RPMI8226 (cell line): ENCODE results near the gene AKIP1.

Experiments
- DNase-seq: peaks from one replicate; pipeline ENCODE4 v3.0.0-alpha.2; 2015

AKIP1 gene

GRCh38 chr11:8961401-8961800 is 50.4 kb downstream of the AKIP1 start:
- DNase-seq: no peak

GRCh38 chr11:8962841-8963240 is 51.9 kb downstream of the AKIP1 start:
- DNase-seq: no peak

- peak; percentile 76 for DNase-seq
Measured at GRCh38 chr11:8963569-8964323, 52.8 kb downstream of the AKIP1 start.

- DNase-seq: peak; percentile 88
Measured at GRCh38 chr11:8964324-8965320, 53.6 kb downstream of the AKIP1 start, which contains the start of gene TMEM9B. TMEM9B (minus strand) TSS chr11:8964442; CDS start chr11:8964313, 129 bp downstream.

GRCh38 chr11:8967184-8967583 is 56.2 kb downstream of the AKIP1 start:
- no peak for DNase-seq
